Activated CD8-positive, alpha-beta T cell treated with anti-CD3 and anti-CD28 coated beads for 36 hours (primary cell): Measurements from ENCODE around the gene TBL1XR1. TPM values are rescaled to one million over a fixed set of nuclear protein-coding genes. Genes with fewer than 3 reads are reported as not detected.

Experiments used
- ATAC-seq: fragments of 200-7000 bp; cut with Tn5 transposase; one replicate; pipeline ENCODE4 v1.10.0; 2021; ENCODE audit warnings: mild to moderate bottlenecking, moderate library complexity
- CTCF ChIA-PET: fragments of 350-600 bp; sonication (Branson Sonifier 250); formaldehyde crosslinking; loops from one replicate; lab custom pipeline; 2021; ENCODE audit warnings: antibody characterized with exemption; lab: Charles Lee
- POLR2A ChIA-PET: fragments of 350-600 bp; sonication (Branson Sonifier 250); formaldehyde crosslinking; loops from one replicate; lab custom pipeline; 2021; ENCODE audit warnings: antibody characterized with exemption; lab: Charles Lee
- DNase-seq: peaks from one replicate; pipeline ENCODE4 v3.0.0-alpha.2; 2020
- H3K27ac Mint-ChIP-seq: one replicate; pipeline ENCODE4 v1.8.0; 2021; ENCODE audit warnings: mild to moderate bottlenecking, mixed read lengths
- H3K27me3 Mint-ChIP-seq: one replicate; pipeline ENCODE4 v1.8.0; 2021; ENCODE audit warnings: mixed read lengths
- H3K36me3 Mint-ChIP-seq: one replicate; pipeline ENCODE4 v1.8.0; 2021; ENCODE audit warnings: low read depth, mixed read lengths
- H3K4me1 Mint-ChIP-seq: one replicate; pipeline ENCODE4 v1.8.0; 2021; ENCODE audit warnings: low read depth, mixed read lengths
- H3K4me3 Mint-ChIP-seq: one replicate; pipeline ENCODE4 v1.8.0; 2021; ENCODE audit warnings: mild to moderate bottlenecking, moderate library complexity, mixed read lengths
- H3K9me3 Mint-ChIP-seq: one replicate; pipeline ENCODE4 v1.8.0; 2021; ENCODE audit warnings: mixed read lengths
- CTCF ChIP-seq: fragments of 200-600 bp; IDR thresholded peaks from one replicate; pipeline ENCODE4 v1.8.0; 2022; ENCODE audit warnings: antibody characterized with exemption, mild to moderate bottlenecking
- intact Hi-C: fragments of 100-400 bp; cut with micrococcal nuclease; formaldehyde crosslinking; loops from one replicate; pipeline ENCODE4 v1.10.0; 2022
- total RNA-seq, 2 experiments: library from RNA; stranded (reverse); gene quantifications; one replicate each; pipeline ENCODE4 v1.2.3, GENCODE V29; 2021

TBL1XR1 gene
- total RNA-seq, 2 experiments from 2014 or later, result 153 to 158 TPM

GRCh38 chr3:177236704-177237103, 39.4 kb upstream of the TBL1XR1 start:
- H3K4me1 Mint-ChIP-seq, result peaks cover 10% of the 10 kb centered on the region
- no peaks in the 10 kb centered on the region for H3K9me3 Mint-ChIP-seq
- H3K27ac Mint-ChIP-seq, result no peak overlapping the region
- intact Hi-C loops, result no loop called here
- DNase-seq (peak; percentile 21), ATAC-seq (peak; percentile 64)
- no peak for TF ChIP-seq CTCF
- no peaks in the 10 kb centered on the region for H3K36me3 Mint-ChIP-seq
- ChIA-PET POLR2A (interaction anchor here (0.6 kb wide), 1 partner anchor 187 kb away, joined by 3 read pairs; no protein-coding TSS in a partner anchor), CTCF (no interaction called here)
- no peak overlapping the region for H3K4me3 Mint-ChIP-seq
- H3K27me3 Mint-ChIP-seq, result no peaks in the 10 kb centered on the region

GRCh38 chr3:177234121-177234520, 36.8 kb upstream of the TBL1XR1 start:
- H3K9me3 Mint-ChIP-seq, result no peaks in the 10 kb centered on the region

DNA sequence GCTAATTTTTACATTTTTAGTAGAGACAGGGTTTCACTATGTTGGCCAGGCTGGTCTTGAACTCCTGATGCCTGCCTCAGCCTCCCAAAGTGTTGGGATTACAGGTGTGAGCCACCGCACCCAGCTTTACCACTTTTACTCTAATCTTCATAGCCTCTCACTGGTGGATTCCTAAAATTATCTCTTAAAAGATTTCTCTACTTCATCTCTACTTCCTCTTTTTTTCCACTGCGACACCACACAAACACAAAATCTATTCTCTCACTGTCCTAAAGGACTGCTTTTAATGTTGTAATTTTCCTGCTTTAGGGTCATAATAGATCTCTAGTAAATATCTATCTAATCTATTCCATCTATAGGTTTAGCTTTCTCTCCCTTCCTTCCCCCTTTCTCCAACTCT, 34.0 kb upstream of the TBL1XR1 start:
- POLR2A ChIA-PET, result no interaction called here

More at GRCh38 chr3:177234121-177234520, 36.8 kb upstream of the TBL1XR1 start:
- ATAC-seq, result no peak
- no peak for DNase-seq
- Mint-ChIP-seq H3K4me3 (no peak overlapping the region), H3K4me1 (peaks cover 10% of the 10 kb centered on the region), H3K27me3 (no peaks in the 10 kb centered on the region), H3K27ac (no peak overlapping the region), H3K36me3 (no peaks in the 10 kb centered on the region)
- ChIA-PET CTCF (no interaction called here), POLR2A (no interaction called here)
- intact Hi-C loops, result no loop called here
- TF ChIP-seq CTCF, result no peak

GRCh38 chr3:177230641-177231040, 33.4 kb upstream of the TBL1XR1 start:
- DNase-seq, result no peak
- no peaks in the 10 kb centered on the region for H3K27me3 Mint-ChIP-seq
- peaks cover 4% of the 10 kb centered on the region for H3K9me3 Mint-ChIP-seq
- POLR2A ChIA-PET, result no interaction called here
- no peak for ATAC-seq
- H3K4me1 Mint-ChIP-seq, result peaks cover 2% of the 10 kb centered on the region
- no peaks in the 10 kb centered on the region for H3K36me3 Mint-ChIP-seq
- CTCF ChIA-PET, result no interaction called here
- H3K27ac Mint-ChIP-seq, result no peak overlapping the region
- TF ChIP-seq CTCF, result no peak
- intact Hi-C loops, result no loop called here
- no peak overlapping the region for H3K4me3 Mint-ChIP-seq

More for the DNA sequence above, 34.0 kb upstream of the TBL1XR1 start:
- Mint-ChIP-seq H3K4me1 (peaks cover 2% of the 10 kb centered on the region), H3K4me3 (no peak overlapping the region), H3K36me3 (no peaks in the 10 kb centered on the region), H3K9me3 (peaks cover 4% of the 10 kb centered on the region), H3K27me3 (no peaks in the 10 kb centered on the region), H3K27ac (no peak overlapping the region)
- intact Hi-C loops, result no loop called here
- CTCF ChIA-PET, result no interaction called here
- DNase-seq, result no peak
- no peak for TF ChIP-seq CTCF
- ATAC-seq, result no peak

GRCh38 chr3:177229791-177230190, 32.5 kb upstream of the TBL1XR1 start:
- peaks cover 2% of the 10 kb centered on the region for H3K4me1 Mint-ChIP-seq
- no peaks in the 10 kb centered on the region for H3K27me3 Mint-ChIP-seq
- no peak overlapping the region for H3K4me3 Mint-ChIP-seq
- DNase-seq (no peak), ATAC-seq (no peak)
- no peak for TF ChIP-seq CTCF
- CTCF ChIA-PET, result interaction anchor here (0.7 kb wide), 1 partner anchor 14 kb away, joined by 4 read pairs; no protein-coding TSS in a partner anchor
- POLR2A ChIA-PET, result interaction anchor here (0.6 kb wide), 1 partner anchor 101 kb away, joined by 3 read pairs; no protein-coding TSS in a partner anchor
- no peak overlapping the region for H3K27ac Mint-ChIP-seq
- intact Hi-C loops, result no loop called here
- H3K9me3 Mint-ChIP-seq, result peaks cover 4% of the 10 kb centered on the region
- H3K36me3 Mint-ChIP-seq, result no peaks in the 10 kb centered on the region
